Upper lobe of left lung (tissue), 6 donors: ENCODE data around the gene TTF2. TPM values are rescaled to one million over a fixed set of nuclear protein-coding genes. Genes with fewer than 3 reads are reported as not detected.
A peak's percentile ranks its signal among the peaks of the same experiment; 100 is the strongest.

ENCODE experiments used
- ATAC-seq, 2 donors: fragments of 200-7000 bp; cut with Tn5 transposase; one replicate each; pipeline ENCODE4 v1.9.1; 2022; ENCODE audit warnings: mild to moderate bottlenecking in 2 of 2, moderate library complexity in 2 of 2; ENCODE audit not compliant: low FRiP score in 2 of 2
- DNase-seq, 2 donors: peaks; one replicate each; pipeline ENCODE4 v3.0.0-alpha.2; 2019 to 2020
- H3K27ac ChIP-seq, 4 donors: fragments of 200-600 bp; sonication (generic); one replicate each; pipeline ENCODE4 v1.5.1; 2016 to 2019
- H3K27me3 ChIP-seq, 4 donors: fragments of 200-600 bp; sonication (generic); one replicate each; pipeline ENCODE4 v1.5.1; 2017 to 2019
- H3K36me3 ChIP-seq, 4 donors: fragments of 200-600 bp; sonication (generic); one replicate each; pipeline ENCODE4 v1.5.1; 2016 to 2019
- H3K4me1 ChIP-seq, 4 donors: fragments of 200-600 bp; sonication (generic); one replicate each; pipeline ENCODE4 v1.5.1; 2018 to 2019
- H3K4me3 ChIP-seq, 4 donors: fragments of 200-600 bp; sonication (generic); one replicate each; pipeline ENCODE4 v1.5.1; 2017 to 2019; ENCODE audit warnings: mild to moderate bottlenecking in 2 of 4, moderate library complexity in 1 of 4
- H3K9me3 ChIP-seq, 4 donors: fragments of 200-600 bp; sonication (generic); one replicate each; pipeline ENCODE4 v1.5.1; 2018 to 2019
- EP300 ChIP-seq, 4 donors: sonication (generic); formaldehyde crosslinking; IDR thresholded peaks; one replicate each; pipeline ENCODE4 v1.5.1; 2017; ENCODE audit warnings: antibody characterized with exemption in 4 of 4, control low read depth in 2 of 4
- POLR2A ChIP-seq, 4 donors: fragments of 450-650 bp; IDR thresholded peaks; one replicate each; pipeline ENCODE4 v1.5.1; 2016 to 2017; ENCODE audit warnings: antibody characterized with exemption in 4 of 4, mild to moderate bottlenecking in 2 of 4
- POLR2AphosphoS5 ChIP-seq, 2 donors: sonication (generic); formaldehyde crosslinking; IDR thresholded peaks; one replicate each; pipeline ENCODE4 v1.5.1; 2017; ENCODE audit warnings: antibody characterized with exemption in 2 of 2
- WGBS, 2 donors: methylation state at CpG; one replicate each; pipeline ENCODE4 v1.1.5; 2017 to 2018; 5-methylcytosine and 5-hydroxymethylcytosine counted together
- total RNA-seq, 6 donors: library from RNA; depleted of rRNA in 4 of 6; stranded (reverse); fragments of >200 nt in 4 of 6; gene quantifications; one replicate each; pipeline versions ENCODE4 v1.1.0 to v1.2.1, GENCODE V29; 2016 to 2021
- TF ChIP-seq, protein P1 (sequence below), 6 experiments: fragments of 450-650 bp in 4 of 6; fragments of 200-600 bp in 2 of 6; sonication (generic) in 2 of 6; IDR thresholded peaks; one replicate each; pipeline ENCODE4 v1.5.1; 2016 to 2019; ENCODE audit warnings: antibody characterized with exemption in 6 of 6
- donor health status: DM: no; HTN: no; CAD: no; lungs with moderate emphysema.
- donor health status: DM: no; HTN: yes; CAD: no; lungs with severe emphysema.

Gene TTF2
- total RNA-seq, 6 donors from 2014 or later: 5.6 to 37.8 (median 15.2) TPM

DNA sequence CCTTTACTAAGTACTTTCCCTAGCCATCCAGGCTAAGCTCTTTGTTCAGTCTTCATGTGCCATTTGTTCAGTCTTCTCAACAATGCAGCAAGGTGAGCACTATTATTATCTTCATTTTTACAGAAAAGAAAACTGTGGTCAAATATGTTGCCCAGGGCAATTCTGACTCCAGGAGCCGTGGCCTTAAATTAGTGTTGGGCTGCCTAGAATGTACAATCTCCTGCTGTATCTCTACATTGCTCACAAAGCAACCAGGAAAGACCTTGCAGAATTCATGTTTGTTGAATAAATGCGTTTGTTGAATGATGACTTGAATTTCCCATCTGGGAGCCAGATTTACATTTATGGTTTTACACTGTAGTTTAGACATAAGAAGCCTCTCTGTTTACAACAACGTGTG is 44.4 kb upstream of the TTF2 start:
- TF ChIP-seq, protein P1, sequence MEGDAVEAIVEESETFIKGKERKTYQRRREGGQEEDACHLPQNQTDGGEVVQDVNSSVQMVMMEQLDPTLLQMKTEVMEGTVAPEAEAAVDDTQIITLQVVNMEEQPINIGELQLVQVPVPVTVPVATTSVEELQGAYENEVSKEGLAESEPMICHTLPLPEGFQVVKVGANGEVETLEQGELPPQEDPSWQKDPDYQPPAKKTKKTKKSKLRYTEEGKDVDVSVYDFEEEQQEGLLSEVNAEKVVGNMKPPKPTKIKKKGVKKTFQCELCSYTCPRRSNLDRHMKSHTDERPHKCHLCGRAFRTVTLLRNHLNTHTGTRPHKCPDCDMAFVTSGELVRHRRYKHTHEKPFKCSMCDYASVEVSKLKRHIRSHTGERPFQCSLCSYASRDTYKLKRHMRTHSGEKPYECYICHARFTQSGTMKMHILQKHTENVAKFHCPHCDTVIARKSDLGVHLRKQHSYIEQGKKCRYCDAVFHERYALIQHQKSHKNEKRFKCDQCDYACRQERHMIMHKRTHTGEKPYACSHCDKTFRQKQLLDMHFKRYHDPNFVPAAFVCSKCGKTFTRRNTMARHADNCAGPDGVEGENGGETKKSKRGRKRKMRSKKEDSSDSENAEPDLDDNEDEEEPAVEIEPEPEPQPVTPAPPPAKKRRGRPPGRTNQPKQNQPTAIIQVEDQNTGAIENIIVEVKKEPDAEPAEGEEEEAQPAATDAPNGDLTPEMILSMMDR (IDR thresholded peaks at IDR 0.05): no peak
- TF ChIP-seq POLR2AphosphoS5 (IDR thresholded peaks at IDR 0.05) (no peak), POLR2A (IDR thresholded peaks at IDR 0.05) (no peak), EP300 (IDR thresholded peaks at IDR 0.05) (no peak)
- Histone ChIP-seq H3K4me3 (no peak overlapping the region), H3K9me3 (no peaks in the 10 kb centered on the region), H3K27me3 (no peaks in the 10 kb centered on the region), H3K36me3 (no peaks in the 10 kb centered on the region), H3K4me1 (no peaks in the 10 kb centered on the region), H3K27ac (no peak overlapping the region)
- no peak for ATAC-seq
- WGBS, 2 donors: 89 to 90% methylated on average over 3 of the region's 3 CpGs
- DNase-seq: no peak

DNA sequence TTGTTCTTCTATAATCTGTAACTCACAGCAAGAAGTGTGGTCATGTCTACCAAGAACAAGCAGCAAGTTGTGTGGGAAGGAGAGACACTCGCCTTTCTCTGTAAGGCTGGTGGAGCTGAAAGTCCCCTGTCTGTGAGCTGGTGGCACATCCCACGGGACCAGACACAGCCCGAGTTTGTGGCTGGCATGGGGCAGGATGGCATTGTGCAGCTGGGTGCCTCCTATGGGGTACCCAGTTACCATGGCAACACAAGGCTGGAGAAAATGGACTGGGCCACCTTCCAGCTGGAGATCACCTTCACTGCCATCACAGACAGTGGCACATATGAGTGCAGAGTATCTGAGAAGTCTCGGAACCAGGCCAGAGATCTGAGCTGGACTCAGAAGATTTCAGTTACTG is 43.1 kb upstream of the TTF2 start:
- ATAC-seq (no peak), DNase-seq (no peak)
- WGBS, 2 donors: 83 to 93% methylated on average over 3 to 4 of the region's 4 CpGs
- H3K4me3 ChIP-seq: no peak overlapping the region
- H3K4me1 ChIP-seq: no peaks in the 10 kb centered on the region
- no peaks in the 10 kb centered on the region for H3K36me3 ChIP-seq
- TF ChIP-seq, protein P1 (IDR thresholded peaks at IDR 0.05): no peak
- no peak for TF ChIP-seq POLR2AphosphoS5 (IDR thresholded peaks at IDR 0.05)
- TF ChIP-seq POLR2A (IDR thresholded peaks at IDR 0.05): no peak
- TF ChIP-seq EP300 (IDR thresholded peaks at IDR 0.05): no peak
- H3K27ac ChIP-seq: no peak overlapping the region
- no peaks in the 10 kb centered on the region for H3K27me3 ChIP-seq
- H3K9me3 ChIP-seq: no peaks in the 10 kb centered on the region

DNA sequence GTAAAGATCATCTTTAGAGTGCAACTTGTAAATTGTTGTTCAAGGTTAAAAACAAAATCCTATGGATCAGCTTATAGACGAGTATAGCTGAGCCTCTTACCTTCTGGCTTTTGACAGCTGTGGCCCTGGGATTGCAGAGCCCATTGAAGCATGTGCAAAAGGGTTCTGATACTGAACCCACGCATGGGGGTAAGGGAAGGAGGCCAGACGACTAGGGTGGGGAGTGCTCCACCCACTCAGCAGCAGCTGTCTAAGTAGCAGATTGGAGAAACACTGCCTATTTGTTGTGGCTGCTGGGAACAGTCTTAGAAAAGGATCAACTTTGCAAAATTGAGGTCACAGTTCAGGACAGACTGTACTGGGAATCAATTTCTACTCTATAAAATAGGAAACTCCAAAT is 42.5 kb upstream of the TTF2 start:
- ATAC-seq (peak; percentile 32 to 68), DNase-seq (no peak)
- H3K9me3 ChIP-seq: no peaks in the 10 kb centered on the region
- TF ChIP-seq EP300 (IDR thresholded peaks at IDR 0.05) (no peak), POLR2A (IDR thresholded peaks at IDR 0.05) (no peak), POLR2AphosphoS5 (IDR thresholded peaks at IDR 0.05) (no peak)
- TF ChIP-seq, protein P1 (IDR thresholded peaks at IDR 0.05): no peak
- H3K27ac ChIP-seq: no peak overlapping the region
- 43 to 47% methylated on average over 3 of the region's 3 CpGs for WGBS, 2 donors
- no peaks in the 10 kb centered on the region for H3K36me3 ChIP-seq
- no peaks in the 10 kb centered on the region for H3K27me3 ChIP-seq
- H3K4me1 ChIP-seq: no peaks in the 10 kb centered on the region
- no peak overlapping the region for H3K4me3 ChIP-seq

DNA sequence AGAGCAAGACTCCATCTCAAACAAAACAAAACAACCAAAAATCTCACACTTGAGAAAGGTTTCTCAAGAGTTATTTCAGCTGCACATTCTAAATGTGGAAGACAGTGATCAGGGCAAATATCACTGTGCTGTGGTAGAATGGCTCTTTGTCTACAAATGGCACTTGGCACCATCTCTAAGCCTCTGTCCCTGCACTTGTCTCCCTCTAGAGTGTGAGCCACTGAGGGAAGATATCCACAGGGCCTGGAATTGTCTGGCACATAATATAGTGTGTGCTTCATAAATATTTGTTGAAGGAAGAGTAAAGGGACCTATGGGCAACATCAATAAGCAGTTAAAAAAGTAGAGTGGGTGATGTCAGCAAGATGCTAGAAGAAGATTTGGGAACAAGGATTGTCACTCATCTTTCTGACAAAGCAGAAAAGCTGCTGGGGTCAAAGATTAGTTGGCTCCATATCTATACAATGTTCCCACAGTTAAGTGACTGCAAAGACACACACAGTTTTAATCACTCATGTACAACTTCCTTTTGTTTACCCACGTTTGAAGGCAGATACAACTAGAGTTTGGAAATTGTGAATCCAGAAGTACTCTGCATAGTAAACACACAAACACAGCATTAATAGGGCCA is 39.5 kb upstream of the TTF2 start:
- Histone ChIP-seq H3K27ac (no peak overlapping the region), H3K36me3 (no peaks in the 10 kb centered on the region), H3K4me3 (no peak overlapping the region), H3K27me3 (no peaks in the 10 kb centered on the region), H3K9me3 (no peaks in the 10 kb centered on the region), H3K4me1 (no peaks in the 10 kb centered on the region)
- 32 to 59% methylated on average over 1 of the region's 1 CpG for whole genome bisulfite sequencing, 2 donors
- DNase-seq (no peak), ATAC-seq (no peak)
- TF ChIP-seq, protein P1 (IDR thresholded peaks at IDR 0.05): no peak
- TF ChIP-seq POLR2A (IDR thresholded peaks at IDR 0.05) (no peak), EP300 (IDR thresholded peaks at IDR 0.05) (no peak), POLR2AphosphoS5 (IDR thresholded peaks at IDR 0.05) (no peak)

DNA sequence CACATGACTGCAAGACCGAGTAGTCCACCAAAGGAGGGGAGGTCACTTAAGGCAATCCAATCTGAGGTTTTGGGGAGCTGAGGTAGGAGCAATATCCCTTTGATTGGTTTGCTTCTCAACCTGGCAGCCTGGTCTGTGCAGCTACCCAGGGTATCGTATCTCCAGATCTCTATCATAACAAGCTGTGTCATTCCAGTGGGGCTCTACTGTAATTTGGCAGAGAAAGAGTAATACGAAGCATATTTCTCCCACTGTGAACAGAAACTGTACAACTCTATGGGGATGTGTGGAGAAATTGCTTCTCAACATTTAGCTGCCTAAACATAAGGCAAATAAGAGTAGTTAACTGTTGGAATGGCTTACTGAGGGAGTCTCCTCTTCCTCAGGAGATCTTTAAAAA is 38.0 kb upstream of the TTF2 start:
- Histone ChIP-seq H3K4me1 (peaks cover 0 to 3% (median 0%) of the 10 kb centered on the region in 4 donors), H3K4me3 (no peak overlapping the region), H3K9me3 (no peaks in the 10 kb centered on the region), H3K27me3 (no peaks in the 10 kb centered on the region), H3K36me3 (no peaks in the 10 kb centered on the region), H3K27ac (no peak overlapping the region)
- WGBS, 2 donors: 64 to 92% methylated on average over 2 to 3 of the region's 3 CpGs
- no peak for DNase-seq
- TF ChIP-seq EP300 (IDR thresholded peaks at IDR 0.05): no peak
- TF ChIP-seq, protein P1 (IDR thresholded peaks at IDR 0.05): no peak
- no peak for TF ChIP-seq POLR2AphosphoS5 (IDR thresholded peaks at IDR 0.05)
- no peak for TF ChIP-seq POLR2A (IDR thresholded peaks at IDR 0.05)
- ATAC-seq: no peak
